Transverse colon (tissue), 4 donors: Measurements from ENCODE around the gene MOCS1. TPM values are rescaled to one million over a fixed set of nuclear protein-coding genes. Genes with fewer than 3 reads are reported as not detected.
A peak's percentile ranks its signal among the peaks of the same experiment; 100 is the strongest.

Source experiments
- DNase-seq: peaks from one replicate; pipeline ENCODE4 v3.0.0-alpha.2; 2019
- H3K27ac ChIP-seq, 4 donors: fragments of 200-600 bp; sonication (generic); 2 replicates each; pipeline ENCODE4 v1.5.1; 2016 to 2018; ENCODE audit warnings: inconsistent platforms in 4 of 4
- H3K27me3 ChIP-seq: fragments of 200-600 bp; sonication (generic); 2 replicates; pipeline ENCODE4 v1.5.1; 2017; ENCODE audit warnings: inconsistent platforms
- H3K36me3 ChIP-seq, 4 donors: fragments of 200-600 bp; sonication (generic); 2 replicates each; pipeline ENCODE4 v1.5.1; 2017 to 2019; ENCODE audit warnings: inconsistent platforms in 4 of 4
- H3K4me1 ChIP-seq, 4 donors: fragments of 200-600 bp; sonication (generic); 2 replicates each; pipeline ENCODE4 v1.5.1; 2017 to 2020; ENCODE audit warnings: inconsistent platforms in 4 of 4
- H3K4me3 ChIP-seq, 4 donors: fragments of 200-600 bp; sonication (generic); 1 replicate in 1 of 4; 2 replicates in 3 of 4; pipeline versions ENCODE4 v1.5.1 to v1.6.1; 2017 to 2019; ENCODE audit warnings: inconsistent platforms in 4 of 4
- H3K9me3 ChIP-seq, 2 donors: fragments of 200-600 bp; sonication (generic); 2 replicates each; pipeline ENCODE4 v1.5.1; 2017 to 2019; ENCODE audit warnings: inconsistent platforms in 2 of 2
- EP300 ChIP-seq: sonication (generic); formaldehyde crosslinking; IDR thresholded peaks from one replicate; pipeline ENCODE4 v1.6.1; 2017; ENCODE audit warnings: antibody characterized with exemption, low read depth
- POLR2A ChIP-seq: fragments of 450-650 bp; IDR thresholded peaks from one replicate; pipeline ENCODE4 v1.6.1; 2016; ENCODE audit warnings: antibody characterized with exemption, mild to moderate bottlenecking, moderate library complexity
- POLR2AphosphoS5 ChIP-seq, 3 donors: sonication (generic); formaldehyde crosslinking; IDR thresholded peaks; one replicate each; pipeline ENCODE4 v1.6.1; 2016; ENCODE audit warnings: antibody characterized with exemption in 3 of 3
- whole genome bisulfite sequencing, 2 donors: methylation state at CpG; one replicate each; pipeline ENCODE4 v1.1.5; 2018; ENCODE audit warnings: low coverage in 1 of 2; 5-methylcytosine and 5-hydroxymethylcytosine counted together
- in situ Hi-C, 4 donors: fragments of 200-750 bp; cut with MboI; loops; one replicate each; pipeline versions ENCODE4 v1.15.0 to v1.15.1; 2017; ENCODE audit warnings: low sequenced_read_pairs in 3 of 4, low pct_ligation_motif_present in 1 of 4, low pct_unique_long_range_greater_than_20kb in 1 of 4
- intact Hi-C: fragments of 100-400 bp; cut with DNase I; formaldehyde crosslinking; loops from one replicate; pipeline ENCODE4 v1.15.1; 2023; ENCODE audit warnings: low total_unique reads
- total RNA-seq, 4 donors: library from RNA; depleted of rRNA; stranded (reverse); fragments of >200 nt; gene quantifications; one replicate each; pipeline ENCODE4 v1.1.0, GENCODE V29; 2016
- TF ChIP-seq, protein P1 (sequence below), 5 experiments: fragments of 200-600 bp in 3 of 5; fragments of 450-650 bp in 2 of 5; sonication (generic) in 3 of 5; IDR thresholded peaks; 1 replicate in 2 of 5; 2 replicates in 3 of 5; pipeline ENCODE4 v1.5.1; 2016 to 2017; ENCODE audit warnings: antibody characterized with exemption in 5 of 5, inconsistent platforms in 3 of 5, mild to moderate bottlenecking in 2 of 5, moderate library complexity in 1 of 5

Gene MOCS1
- total RNA-seq, 4 donors from 2014 or later: 20.6 to 58.3 (median 42.3) TPM

- DNase-seq: peak; percentile 79
- H3K4me3 ChIP-seq: no peak overlapping the region
These were observed 10.9 kb downstream of the MOCS1 start for GRCh38 chr6:39923394-39923793.

GRCh38 chr6:39922821-39923220 is 11.4 kb downstream of the MOCS1 start:
- H3K9me3 ChIP-seq: no peaks in the 10 kb centered on the region
- no peak overlapping the region for H3K27ac ChIP-seq
- H3K4me3 ChIP-seq: no peak overlapping the region
- 85% methylated on average over 5 of the region's 5 CpGs; no CpG with 5 or more reads in 1 of the 2 donors for WGBS, 2 donors
- H3K36me3 ChIP-seq: peaks cover 0 to 13% (median 0%) of the 10 kb centered on the region in 4 donors
- H3K4me1 ChIP-seq: peaks cover 6 to 66% (median 30%) of the 10 kb centered on the region in 4 donors
- no peaks in the 10 kb centered on the region for H3K27me3 ChIP-seq
- no peak for TF ChIP-seq POLR2A
- TF ChIP-seq EP300: no peak
- TF ChIP-seq POLR2AphosphoS5 (IDR thresholded peaks at IDR 0.05): no peak
- TF ChIP-seq, protein P1, sequence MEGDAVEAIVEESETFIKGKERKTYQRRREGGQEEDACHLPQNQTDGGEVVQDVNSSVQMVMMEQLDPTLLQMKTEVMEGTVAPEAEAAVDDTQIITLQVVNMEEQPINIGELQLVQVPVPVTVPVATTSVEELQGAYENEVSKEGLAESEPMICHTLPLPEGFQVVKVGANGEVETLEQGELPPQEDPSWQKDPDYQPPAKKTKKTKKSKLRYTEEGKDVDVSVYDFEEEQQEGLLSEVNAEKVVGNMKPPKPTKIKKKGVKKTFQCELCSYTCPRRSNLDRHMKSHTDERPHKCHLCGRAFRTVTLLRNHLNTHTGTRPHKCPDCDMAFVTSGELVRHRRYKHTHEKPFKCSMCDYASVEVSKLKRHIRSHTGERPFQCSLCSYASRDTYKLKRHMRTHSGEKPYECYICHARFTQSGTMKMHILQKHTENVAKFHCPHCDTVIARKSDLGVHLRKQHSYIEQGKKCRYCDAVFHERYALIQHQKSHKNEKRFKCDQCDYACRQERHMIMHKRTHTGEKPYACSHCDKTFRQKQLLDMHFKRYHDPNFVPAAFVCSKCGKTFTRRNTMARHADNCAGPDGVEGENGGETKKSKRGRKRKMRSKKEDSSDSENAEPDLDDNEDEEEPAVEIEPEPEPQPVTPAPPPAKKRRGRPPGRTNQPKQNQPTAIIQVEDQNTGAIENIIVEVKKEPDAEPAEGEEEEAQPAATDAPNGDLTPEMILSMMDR (IDR thresholded peaks at IDR 0.05): no peak
- intact Hi-C loops (no loop called here), in situ Hi-C loops (no loop called here)
- no peak for DNase-seq

More at GRCh38 chr6:39923394-39923793, 10.9 kb downstream of the MOCS1 start:
- H3K27me3 ChIP-seq: no peaks in the 10 kb centered on the region
- peak overlapping the region in 2 of 4 donors; percentile 16 to 27 for H3K27ac ChIP-seq
- no peak for TF ChIP-seq POLR2A
- peak in 1 of 3 donors; percentile 41 for TF ChIP-seq POLR2AphosphoS5 (IDR thresholded peaks at IDR 0.05)
- H3K36me3 ChIP-seq: peaks cover 0 to 13% (median 0%) of the 10 kb centered on the region in 4 donors
- H3K9me3 ChIP-seq: no peaks in the 10 kb centered on the region
- intact Hi-C loops: no loop called here
- in situ Hi-C loops: no loop called here
- WGBS, 2 donors: 63% methylated on average over 5 of the region's 5 CpGs; no CpG with 5 or more reads in 1 of the 2 donors
- H3K4me1 ChIP-seq: peaks cover 6 to 61% (median 27%) of the 10 kb centered on the region in 4 donors

- no peaks in the 10 kb centered on the region for H3K27me3 ChIP-seq
- no peak overlapping the region for H3K4me3 ChIP-seq
- peak overlapping the region; percentile 63 to 70 (median 67) for H3K27ac ChIP-seq
- H3K4me1 ChIP-seq: peaks cover 6 to 65% (median 32%) of the 10 kb centered on the region in 4 donors
- no peaks in the 10 kb centered on the region for H3K9me3 ChIP-seq
- H3K36me3 ChIP-seq: peaks cover 0 to 14% (median 3%) of the 10 kb centered on the region in 4 donors
- 45 to 47% methylated on average over 3 of the region's 3 CpGs for WGBS, 2 donors
- DNase-seq: no peak
- TF ChIP-seq POLR2A: no peak
- TF ChIP-seq, protein P1 (IDR thresholded peaks at IDR 0.05): no peak
- TF ChIP-seq EP300: no peak
- TF ChIP-seq POLR2AphosphoS5 (IDR thresholded peaks at IDR 0.05): no peak
- in situ Hi-C loops (no loop called here), intact Hi-C loops (no loop called here)
These were observed 14.1 kb downstream of the MOCS1 start for GRCh38 chr6:39920157-39920556.

GRCh38 chr6:39918831-39919230 is 15.4 kb downstream of the MOCS1 start:
- TF ChIP-seq POLR2A (no peak), EP300 (no peak), POLR2AphosphoS5 (IDR thresholded peaks at IDR 0.05) (no peak)
- TF ChIP-seq, protein P1 (IDR thresholded peaks at IDR 0.05): no peak
- WGBS, 2 donors: 72 to 90% methylated on average over 2 to 5 of the region's 5 CpGs
- Histone ChIP-seq H3K4me3 (no peak overlapping the region), H3K36me3 (peaks cover 0 to 11% (median 3%) of the 10 kb centered on the region in 4 donors), H3K27me3 (no peaks in the 10 kb centered on the region), H3K27ac (peak overlapping the region in 2 of 4 donors; percentile 64 to 70), H3K9me3 (no peaks in the 10 kb centered on the region), H3K4me1 (peaks cover 6 to 58% (median 30%) of the 10 kb centered on the region in 4 donors)
- intact Hi-C loops (no loop called here), in situ Hi-C loops (no loop called here)
- no peak for DNase-seq

GRCh38 chr6:39917981-39918380 is 16.3 kb downstream of the MOCS1 start:
- Histone ChIP-seq H3K9me3 (no peaks in the 10 kb centered on the region), H3K36me3 (peaks cover 0 to 11% (median 5%) of the 10 kb centered on the region in 4 donors), H3K27me3 (no peaks in the 10 kb centered on the region), H3K4me3 (no peak overlapping the region), H3K27ac (no peak overlapping the region), H3K4me1 (peaks cover 3 to 50% (median 24%) of the 10 kb centered on the region in 4 donors)
- intact Hi-C loops: no loop called here
- no peak for DNase-seq
- no peak for TF ChIP-seq EP300
- no peak for TF ChIP-seq POLR2AphosphoS5 (IDR thresholded peaks at IDR 0.05)
- TF ChIP-seq, protein P1 (IDR thresholded peaks at IDR 0.05): no peak
- no peak for TF ChIP-seq POLR2A
- in situ Hi-C loops: no loop called here
- WGBS, 2 donors: 41 to 47% methylated on average over 3 of the region's 3 CpGs
